NCI-H460 (cell line): Measurements from ENCODE around the gene KRT79. TPM values are rescaled to one million over a fixed set of nuclear protein-coding genes. Genes with fewer than 3 reads are reported as not detected.
"Not testable (repeated sequence)": the region's sequence is repeated elsewhere in the genome, so short reads cannot be mapped to it uniquely, and the experiment has no call there.

ENCODE experiments used
- DNase-seq: peaks from one replicate; pipeline ENCODE4 v3.0.0-alpha.2; 2016; ENCODE audit warnings: low read depth; ENCODE audit errors: extremely low read depth
- polyA plus RNA-seq: library from polyadenylated mRNA; depleted of rRNA; stranded (reverse); fragments of >200 nt; gene quantifications from 2 replicates; pipeline ENCODE4 v1.2.3, GENCODE V29; 2014; cell fraction: nucleus; rRNA removed
- total RNA-seq: library from RNA; depleted of rRNA; stranded (reverse); fragments of >200 nt; shearing (Covaris generic); gene quantifications from 2 replicates; pipeline ENCODE4 v1.2.3, GENCODE V29; 2014; rRNA removed

Gene KRT79
- total RNA-seq: not detected in 2 replicates
- polyA plus RNA-seq: not detected in 2 replicates

DNA sequence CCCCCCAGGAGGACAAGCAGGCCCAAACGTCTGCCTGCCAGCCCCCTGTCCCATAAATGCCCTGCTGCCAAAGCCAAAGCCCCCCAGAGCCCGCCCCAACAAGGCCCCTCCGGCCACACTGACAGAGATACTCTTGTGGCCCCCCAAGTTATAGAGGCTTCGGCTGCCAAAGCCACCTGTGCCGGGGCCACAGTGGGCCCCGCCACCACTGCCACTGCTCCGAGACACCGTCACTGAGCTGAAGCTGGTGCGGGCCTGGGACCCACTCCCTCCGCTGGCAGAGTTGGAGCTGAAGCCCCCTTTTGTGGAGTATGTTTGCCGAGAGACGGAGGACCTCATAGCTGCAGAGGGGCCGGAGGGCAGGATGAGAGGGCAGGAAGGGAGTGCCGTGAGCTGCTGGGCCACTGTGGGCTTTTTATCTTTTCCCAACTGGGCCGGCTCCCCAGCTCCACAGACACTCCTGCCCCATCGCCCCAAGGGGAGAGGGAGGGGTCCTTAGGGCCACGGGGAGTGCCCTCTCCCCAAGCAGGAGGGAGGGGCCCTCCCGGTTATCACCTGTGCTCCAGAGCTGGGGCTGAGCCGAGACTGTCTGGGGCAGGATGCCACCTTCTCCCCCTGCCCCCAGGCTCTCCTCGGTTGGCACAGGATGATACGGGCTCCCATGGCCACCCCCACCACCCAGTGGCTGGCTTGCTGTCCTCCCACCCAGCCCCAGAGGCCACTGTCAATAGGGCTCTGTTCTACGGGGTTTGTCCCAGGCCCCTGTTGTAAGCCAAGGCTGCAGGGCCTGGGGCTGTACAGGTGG lies at the start of gene KRT79:
KRT79 (minus strand) TSS at position 390 of the 805 bp plus-strand sequence; CDS start at position 339, 51 bp downstream.
- no peak for DNase-seq

DNA sequence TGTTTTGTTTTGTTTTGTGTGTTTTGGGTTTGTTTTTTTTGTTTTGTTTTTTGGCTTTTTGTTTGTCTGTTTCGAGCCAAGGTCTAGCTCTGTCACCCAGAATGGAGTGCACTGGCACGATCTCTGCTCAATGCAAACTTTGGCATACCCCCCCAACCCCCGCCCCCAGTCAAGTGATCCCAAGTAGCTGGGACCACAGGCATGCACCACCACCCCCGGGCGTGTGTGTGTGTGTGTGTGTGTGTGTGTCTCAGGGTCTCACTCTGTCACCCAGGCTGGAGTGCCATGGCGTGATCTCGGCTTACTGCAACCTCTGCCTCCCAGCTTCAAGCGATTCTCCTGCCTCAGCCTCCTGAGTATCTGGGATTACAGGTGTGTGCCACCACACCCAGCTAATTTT lies 46.4 kb upstream of the KRT79 start:
- DNase-seq: not testable (repeated sequence)

DNA sequence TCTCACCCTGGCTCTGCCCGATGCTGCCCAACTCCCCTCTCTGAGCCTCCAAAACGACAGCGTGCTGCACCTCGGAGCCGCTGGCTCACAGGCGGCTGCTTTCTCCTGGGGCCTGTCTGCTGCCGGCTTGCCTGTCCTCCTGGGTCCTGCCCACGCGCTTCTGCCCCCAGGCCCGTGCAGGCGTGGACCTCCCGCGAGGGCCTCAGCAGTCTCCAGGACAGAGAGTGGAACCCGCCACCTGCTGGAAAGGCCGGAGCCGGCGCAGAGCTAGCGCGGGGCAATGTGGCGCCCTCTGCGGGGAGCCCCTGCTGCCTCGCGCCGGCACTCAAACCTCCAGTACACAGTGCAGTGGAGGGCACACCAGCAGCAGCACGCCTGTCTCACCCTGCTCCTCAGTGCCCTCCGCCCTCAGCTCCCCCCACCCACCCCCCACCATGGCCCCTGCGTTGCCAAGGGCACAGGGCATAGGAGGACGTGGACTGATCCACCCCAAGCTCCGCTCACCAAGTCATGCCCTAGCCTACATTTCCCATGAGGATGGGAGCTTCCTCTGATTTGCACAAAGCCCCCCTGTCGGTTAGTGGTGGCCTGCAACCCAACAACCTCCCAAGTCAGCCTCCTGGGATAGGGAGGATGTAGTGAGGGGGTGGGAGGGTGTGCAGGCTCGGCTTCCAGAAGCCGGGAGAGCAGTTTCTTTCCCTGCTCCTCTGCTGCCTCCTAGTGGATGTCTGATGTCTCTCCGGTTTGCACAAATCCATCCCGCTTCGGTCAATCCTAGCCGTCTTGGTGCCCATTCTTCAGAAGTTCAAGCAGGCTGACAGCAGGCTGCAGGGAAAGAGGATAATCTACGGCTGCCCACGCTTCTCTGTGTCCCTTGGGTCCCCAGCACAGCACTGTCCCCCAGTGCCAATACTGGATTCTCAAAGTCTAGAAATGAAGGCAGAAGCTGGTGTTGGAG lies 45.6 kb upstream of the KRT79 start:
- DNase-seq: peak; percentile 94

DNA sequence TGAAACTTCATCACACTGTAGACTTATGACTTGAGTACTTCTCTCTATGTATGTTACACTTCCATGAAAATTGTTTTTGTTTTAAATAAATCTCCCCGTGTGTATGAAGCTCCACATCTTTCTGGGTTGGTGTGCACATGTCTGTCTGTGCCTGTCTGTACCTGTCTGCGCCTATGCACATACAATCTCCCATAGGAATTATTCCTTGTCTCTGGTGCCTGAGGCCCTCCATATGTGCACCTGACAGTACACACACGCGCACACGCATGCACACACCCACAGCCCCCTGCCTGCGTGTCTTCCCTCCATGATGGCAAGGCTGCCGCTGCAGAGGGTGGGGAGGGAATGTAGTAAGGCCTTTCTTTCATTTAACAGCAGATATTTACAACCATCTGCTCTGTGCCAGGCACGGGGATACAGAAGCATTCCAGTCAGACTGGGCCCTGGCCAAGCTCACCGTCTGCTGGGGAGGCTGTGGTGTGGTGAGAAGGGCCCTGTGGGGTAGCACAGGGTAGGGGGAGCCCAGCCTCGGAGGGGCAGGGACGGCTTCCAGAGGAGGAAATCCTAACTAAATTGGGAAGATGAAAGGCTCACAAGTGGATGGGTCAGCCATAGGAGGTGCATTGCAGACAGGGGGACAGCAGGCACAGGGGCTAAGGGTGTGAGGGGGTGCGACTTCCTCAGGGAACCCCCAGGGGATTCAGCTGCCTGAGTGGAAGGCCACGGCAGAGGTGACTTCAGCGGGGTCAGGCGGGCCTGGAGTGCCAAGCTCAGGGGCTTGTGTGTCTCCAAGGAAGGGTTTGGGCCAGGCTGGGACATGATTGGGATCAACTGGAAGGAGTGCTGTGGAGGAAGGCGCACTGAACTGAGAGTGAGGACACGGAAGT lies 44.6 kb upstream of the KRT79 start:
- no peak for DNase-seq

DNA sequence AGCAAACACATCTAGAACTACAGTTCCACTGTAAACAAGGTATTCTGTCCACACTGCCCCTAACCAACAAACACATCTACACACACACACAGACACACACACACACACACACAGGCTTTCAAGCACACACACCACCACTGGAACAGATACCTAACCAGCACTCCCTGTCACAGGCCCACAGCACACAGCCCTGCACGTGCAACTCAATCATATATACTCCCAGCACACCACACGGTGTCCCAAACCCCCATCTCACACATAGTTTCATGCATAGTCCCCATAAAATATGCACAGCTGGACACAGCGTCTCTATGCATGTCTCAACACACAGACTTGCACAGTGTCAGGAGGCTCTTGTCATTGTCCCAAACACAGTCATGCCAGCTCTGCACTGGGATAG lies 43.1 kb upstream of the KRT79 start:
- no peak for DNase-seq

DNA sequence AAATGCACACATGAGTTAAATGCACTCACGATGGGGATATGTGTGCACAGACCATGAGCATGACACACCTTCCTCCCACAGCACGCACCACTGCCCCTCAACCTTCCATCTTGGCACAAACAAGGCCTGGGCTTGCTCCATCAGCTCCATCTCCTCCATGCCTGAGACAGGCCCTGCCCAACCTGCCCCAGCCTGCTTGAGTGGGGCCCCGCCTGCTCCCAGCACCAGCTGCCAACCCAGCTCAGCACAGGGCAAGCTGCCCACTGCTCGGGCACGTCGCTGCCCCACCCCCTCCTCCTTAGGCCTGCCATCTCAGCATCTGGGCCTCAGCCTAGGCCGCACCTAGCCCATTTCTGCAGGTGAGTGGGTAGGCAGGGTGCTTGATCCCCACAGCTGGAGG lies 42.3 kb upstream of the KRT79 start:
- DNase-seq: no peak

DNA sequence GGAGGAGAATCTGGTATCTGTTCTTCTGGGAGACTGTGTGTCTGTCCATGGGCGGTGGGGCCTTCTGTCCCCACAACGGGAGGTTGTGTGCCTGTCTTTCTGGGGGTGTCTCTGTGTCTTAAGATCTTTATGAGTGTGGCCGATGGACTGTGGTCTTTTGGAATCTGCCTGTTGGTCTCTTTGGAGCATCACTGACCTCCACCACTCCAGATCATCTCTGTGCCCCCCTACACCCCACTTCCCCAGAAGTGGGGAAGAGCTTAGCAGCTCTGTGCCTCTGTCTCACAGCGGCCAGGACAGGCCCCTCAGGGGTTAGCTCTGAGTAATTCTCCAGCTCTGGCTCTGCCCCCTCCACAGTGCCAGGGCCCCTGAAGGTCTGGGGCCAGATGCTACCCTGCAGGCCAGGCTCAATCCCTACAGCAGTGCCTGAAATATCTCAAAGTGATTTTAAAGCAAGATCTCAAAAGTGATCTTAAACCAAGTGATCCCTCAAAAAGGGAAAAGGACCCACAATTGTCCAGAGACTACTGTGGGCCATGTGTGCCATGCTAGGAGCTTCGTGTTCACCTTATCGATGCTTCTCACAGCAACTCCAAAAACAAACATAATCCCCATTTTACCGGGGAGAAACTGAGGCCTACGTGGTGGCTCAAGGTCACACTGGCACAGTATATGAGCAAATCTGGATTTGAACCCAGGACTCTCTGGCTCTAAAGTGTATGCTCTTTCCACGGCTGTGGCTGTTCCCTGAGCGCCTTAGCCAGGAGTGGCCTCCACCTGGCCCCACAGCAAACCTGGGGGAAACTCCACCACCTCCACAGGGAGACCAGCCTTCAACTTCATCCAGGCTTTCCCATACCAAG lies 40.7 kb upstream of the KRT79 start:
- no peak for DNase-seq

DNA sequence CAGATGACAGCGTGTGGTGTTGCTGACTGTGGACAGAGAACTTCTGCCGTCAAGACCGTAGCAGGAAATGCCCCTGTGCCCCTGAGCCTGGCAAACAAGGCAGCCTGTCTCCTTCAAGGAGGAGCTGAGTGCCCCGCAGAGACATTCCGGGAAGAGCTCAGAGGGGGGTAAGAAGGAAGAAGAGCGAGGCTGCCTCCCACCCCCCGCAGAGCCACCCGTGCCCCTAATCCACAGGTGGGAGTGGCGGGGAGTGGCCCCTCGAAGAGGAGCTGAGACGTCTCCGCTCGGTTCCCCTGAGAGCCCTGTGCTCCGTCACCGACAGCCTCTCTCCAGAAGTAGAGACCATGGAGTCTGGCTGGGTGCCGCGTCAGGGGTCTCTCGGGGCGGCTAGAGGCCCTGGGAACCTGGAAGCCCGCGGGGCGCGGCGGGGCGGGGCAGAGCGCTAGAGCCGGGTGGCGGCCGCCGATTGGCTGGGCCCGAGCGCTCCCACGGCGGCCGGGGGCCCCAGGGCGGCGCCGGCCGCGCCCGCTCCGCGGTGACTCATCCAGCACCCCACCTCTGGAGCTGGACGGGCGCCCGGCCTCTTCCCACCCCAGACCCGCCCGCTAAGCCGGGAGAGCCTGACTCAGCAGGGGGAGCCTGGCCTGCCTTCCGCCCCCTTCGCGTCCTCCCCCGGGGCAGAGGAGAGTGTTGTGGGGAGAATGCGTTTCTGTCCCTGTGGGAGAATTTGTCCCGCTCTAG lies 39.9 kb upstream of the KRT79 start:
- peak; percentile 93 for DNase-seq

DNA sequence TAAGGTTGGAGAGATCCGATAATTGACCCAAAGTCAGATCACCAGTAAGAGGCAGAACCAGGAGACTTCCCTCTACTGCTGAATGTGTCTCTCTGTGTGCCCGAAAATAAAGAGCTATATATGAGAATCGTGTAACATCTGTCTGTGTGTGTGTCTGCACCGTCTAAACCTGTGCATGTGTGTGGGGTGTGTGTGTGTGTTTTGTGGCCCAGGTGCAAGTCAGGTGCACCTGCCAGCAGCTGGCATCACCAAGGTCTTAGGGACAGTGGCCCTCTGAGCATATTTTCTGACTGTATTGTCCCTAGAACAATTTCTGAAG lies 39.4 kb upstream of the KRT79 start:
- no peak for DNase-seq

DNA sequence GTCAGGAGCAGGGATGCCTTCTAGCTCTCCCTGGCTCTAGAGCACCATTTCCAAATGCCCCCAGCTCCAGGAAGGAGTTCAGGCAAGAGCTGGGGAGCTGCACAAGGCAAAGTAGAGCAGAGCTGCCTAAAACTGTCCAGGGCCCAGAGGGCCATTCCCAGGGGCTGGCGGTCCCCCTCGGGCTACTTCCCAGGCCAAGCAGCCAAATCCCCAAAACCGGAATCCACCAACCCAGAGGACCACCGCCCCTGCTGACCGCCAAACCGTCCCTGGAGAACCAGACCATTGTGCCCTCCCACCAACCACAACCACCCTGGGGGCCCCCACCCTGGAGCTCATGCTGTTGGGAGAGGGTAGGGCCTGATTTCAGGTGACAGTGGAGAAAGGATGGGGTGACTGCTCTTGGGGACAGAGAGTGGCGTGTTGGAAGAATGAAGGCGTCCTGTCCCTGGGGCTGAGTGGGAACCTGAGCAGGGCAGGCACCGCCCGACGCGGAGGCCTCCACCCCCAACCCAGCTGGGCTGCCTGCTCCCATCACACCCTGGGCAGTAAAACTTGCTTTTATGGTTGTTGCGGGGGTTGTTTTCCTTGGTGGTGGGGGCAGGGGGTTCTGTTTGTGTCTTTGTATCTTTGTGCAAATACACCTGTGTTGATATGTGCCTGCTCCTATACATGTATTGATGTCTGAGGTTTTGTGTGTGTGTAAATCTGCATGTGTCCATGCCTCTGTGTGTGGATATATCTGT lies 38.7 kb upstream of the KRT79 start:
- DNase-seq: no peak

DNA sequence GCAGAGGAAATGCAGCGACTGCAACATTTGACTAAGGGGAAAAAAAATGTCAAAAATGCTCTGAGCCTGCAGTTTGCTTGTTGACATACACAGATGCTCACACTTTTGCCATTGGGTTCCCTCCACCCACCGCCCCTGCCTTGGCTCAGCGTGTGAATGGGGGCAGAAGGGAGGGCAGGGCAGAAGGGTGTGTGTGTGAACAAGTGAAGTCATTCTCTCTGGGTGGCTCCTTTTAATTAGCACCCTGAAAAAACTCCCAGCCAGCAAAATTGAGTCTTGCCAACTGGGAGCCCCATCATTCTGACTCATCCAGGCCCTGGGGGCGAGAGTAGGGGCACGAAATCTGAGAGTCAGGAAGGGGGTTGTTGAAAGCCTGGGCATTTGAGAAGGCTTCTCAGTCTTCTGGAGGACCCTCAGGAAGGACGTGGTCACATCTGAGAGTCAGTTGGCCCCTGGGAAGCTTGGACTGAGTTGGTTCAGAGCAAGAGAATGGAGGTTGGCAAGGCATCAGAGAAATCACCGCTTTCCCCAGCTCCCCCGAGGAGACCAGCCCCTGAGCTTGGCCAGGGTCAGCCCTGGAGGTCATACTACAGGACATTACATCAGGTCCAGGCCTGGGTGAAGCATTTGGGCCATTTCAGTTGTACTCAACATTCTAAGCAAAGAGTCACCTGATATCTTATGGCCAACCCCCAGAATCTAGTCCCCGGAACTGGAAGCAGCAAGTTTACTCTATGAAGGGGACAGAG lies 37.4 kb upstream of the KRT79 start:
- DNase-seq: peak; percentile 70

DNA sequence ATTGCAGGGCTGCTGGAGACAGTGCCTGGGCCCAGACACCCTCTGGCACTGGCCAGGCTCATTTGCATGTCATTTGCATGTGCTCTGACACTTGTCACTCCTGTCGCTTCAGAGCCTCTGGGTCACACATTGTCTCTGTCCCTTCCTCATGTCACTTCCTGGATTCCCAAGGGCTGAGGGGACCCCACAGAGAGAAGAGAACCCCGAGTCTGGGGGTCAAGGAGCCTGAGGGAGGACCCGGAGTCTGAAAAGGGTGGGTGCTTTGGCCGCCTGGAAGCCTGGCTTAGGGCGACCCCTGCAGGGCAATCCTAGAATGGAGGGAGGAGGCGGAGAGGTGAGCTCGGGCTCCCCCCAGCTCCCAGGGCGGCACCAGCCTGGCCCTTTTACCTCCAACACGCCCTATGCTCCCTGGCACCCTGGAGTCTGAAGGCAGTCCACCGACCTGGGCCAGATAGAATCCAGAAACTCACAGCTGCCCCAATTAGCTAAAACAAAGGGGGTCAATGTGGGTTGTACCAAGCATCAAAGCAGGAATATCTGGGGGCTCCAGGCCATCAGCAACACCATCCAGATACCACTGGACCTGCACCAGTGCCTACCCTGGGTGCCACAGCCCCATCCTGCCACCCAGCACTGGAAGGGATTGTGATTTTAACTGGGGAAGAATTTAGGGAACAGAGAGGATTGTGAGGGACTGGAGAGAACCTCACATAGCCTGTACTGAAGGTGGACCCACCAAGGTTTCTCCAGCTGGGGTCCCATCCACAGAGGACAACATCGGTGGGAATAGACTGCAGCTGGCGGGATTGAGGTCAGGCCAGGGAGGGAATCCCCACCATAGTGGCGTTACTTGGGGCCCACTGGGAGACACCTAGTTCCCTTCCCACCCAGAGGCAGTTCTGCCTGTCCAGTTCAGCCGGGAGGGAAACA lies 36.5 kb upstream of the KRT79 start:
- peak; percentile 76 for DNase-seq

DNA sequence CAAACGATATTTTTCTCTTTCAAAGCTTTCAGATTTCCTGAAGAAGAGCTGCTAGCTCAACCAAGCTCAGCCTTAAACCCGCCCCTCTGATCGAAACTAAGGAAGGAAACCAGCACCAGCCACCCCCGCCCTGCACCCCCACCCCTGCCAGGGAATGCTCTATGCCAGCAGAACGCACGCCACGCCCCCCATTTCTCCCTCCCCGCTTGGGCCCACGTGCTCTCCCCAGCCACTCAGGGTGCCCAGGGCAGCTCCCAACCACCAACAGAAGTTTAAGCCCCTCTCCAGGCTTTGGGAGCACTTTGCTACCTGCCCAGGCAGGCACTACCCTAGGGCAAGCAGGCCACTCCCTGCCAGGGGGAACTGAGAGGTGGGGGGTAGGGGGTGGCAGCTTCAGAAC lies 33.5 kb upstream of the KRT79 start:
- no peak for DNase-seq

DNA sequence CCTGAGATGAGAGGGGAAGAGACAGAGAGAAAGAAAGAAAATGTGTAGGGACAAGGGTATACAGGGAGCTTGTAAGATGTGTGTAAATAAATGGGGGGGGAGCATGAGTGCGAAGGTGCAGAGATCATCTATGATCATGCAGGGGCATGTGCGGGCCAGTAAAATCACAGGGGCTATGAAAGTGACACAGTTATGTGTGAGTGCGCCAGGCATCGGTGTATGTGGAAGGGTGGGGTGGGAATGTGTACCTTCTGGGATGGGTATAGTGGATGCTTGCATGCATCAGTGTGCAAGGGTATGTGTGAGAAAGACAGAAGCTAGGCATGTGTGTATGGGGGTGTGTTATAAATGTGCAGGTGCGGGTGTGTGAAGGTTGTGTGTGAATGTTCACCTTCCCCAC lies 33.0 kb upstream of the KRT79 start:
- no peak for DNase-seq

DNA sequence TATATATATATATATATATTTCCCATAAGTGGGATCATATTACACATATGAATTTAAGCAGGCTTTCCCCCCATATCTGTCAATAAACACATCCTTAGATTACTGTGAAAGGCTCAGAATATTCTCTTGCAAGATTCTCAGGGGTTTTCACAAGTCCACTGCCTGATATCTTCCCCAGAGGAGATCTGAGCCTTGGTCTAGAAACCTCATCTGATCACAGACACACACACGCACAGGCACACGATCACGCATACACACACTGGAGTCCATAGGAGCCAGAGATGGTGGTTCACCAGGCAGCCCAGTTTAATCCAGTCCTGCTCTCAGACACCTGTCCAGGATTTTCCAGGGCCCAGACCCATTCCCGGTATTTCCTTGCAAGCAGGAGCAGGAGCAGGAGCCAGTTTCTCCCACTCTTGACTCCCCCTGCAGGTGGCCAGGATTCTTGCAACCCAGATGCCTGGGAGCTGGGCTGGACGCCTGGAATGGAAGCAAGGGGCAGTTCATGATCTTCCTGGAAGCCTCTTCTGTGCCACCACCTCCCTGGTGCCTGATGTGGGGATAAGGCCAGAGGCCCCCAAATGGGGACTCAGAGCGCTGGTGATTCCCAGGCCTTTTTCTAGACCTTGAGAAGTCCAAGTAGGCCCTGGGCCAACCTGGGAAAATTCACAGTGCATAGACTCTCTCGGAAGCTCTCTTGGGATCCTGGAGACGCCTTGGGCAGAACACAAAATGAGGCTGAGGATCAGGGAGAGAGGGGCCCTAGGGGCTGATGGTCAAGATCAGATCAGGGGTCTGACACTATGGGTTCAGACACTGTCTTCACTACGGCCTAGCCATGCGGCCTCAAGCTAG lies 31.2 kb upstream of the KRT79 start:
- peak; percentile 78 for DNase-seq

DNA sequence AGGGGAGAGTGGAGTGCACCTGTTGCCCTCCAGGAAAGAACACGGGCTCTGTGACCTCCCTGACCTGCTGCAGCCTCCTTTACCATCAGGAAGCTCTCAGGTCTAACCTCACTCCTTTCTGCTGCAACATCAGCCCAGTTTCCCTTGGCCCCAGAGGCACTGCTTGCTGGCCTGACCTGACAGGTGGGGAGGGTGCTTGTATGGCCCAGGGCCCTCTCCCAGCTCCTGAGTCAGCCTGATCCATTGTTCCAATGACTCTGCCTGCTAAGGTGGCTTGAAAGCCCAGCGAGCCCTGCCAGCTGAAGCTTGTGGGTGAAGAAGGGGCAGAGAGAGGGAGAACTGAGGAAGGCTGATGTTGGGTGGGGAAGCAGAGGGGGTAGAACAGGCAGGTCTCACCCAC lies 27.9 kb upstream of the KRT79 start:
- DNase-seq: no peak
